Ectodermal cell (in vitro differentiated cells): Measurements from ENCODE around the gene REC114.
"Not testable (repeated sequence)": the region's sequence is repeated elsewhere in the genome, so short reads cannot be mapped to it uniquely, and the experiment has no call there.

ENCODE experiments used
- H3K27ac ChIP-seq: 2 replicates; pipeline ENCODE4 v1.7.0; 2013; ENCODE audit warnings: mild to moderate bottlenecking, low read depth, low read length; ENCODE audit not compliant: insufficient read depth, poor library complexity, severe bottlenecking
- H3K27me3 ChIP-seq: 2 replicates; pipeline ENCODE4 v1.7.0; 2013; ENCODE audit warnings: mild to moderate bottlenecking, low read length; ENCODE audit not compliant: insufficient read depth, control insufficient read depth, poor library complexity, severe bottlenecking
- H3K36me3 ChIP-seq: one replicate; pipeline ENCODE4 v1.7.0; 2013; ENCODE audit warnings: low read length; ENCODE audit not compliant: control insufficient read depth, insufficient read depth
- H3K4me1 ChIP-seq: one replicate; pipeline ENCODE4 v1.7.0; 2013; ENCODE audit warnings: low read length; ENCODE audit not compliant: control insufficient read depth, insufficient read depth
- H3K4me3 ChIP-seq: 2 replicates; pipeline ENCODE4 v1.7.0; 2013; ENCODE audit warnings: low read depth, low read length, control low read depth; ENCODE audit not compliant: insufficient read depth
- H3K9me3 ChIP-seq: 2 replicates; pipeline ENCODE4 v1.7.0; 2013; ENCODE audit warnings: mild to moderate bottlenecking, low read length, moderate library complexity; ENCODE audit not compliant: control insufficient read depth
- WGBS, 2 experiments: methylation state at CpG; one replicate each; pipeline ENCODE4 v1.1.7; 2013; ENCODE audit warnings: missing lambda C conversion rate in 2 of 2; 5-methylcytosine and 5-hydroxymethylcytosine counted together

Gene REC114

GRCh38 chr15:73449980-73450379 is 7.0 kb downstream of the REC114 start:
- H3K36me3 ChIP-seq, H3K27ac ChIP-seq, H3K4me3 ChIP-seq, H3K4me1 ChIP-seq, H3K9me3 ChIP-seq, H3K27me3 ChIP-seq: not testable (repeated sequence)
- WGBS, 2 experiments = 90 to 94% methylated on average over 2 to 3 of the region's 3 CpGs

DNA sequence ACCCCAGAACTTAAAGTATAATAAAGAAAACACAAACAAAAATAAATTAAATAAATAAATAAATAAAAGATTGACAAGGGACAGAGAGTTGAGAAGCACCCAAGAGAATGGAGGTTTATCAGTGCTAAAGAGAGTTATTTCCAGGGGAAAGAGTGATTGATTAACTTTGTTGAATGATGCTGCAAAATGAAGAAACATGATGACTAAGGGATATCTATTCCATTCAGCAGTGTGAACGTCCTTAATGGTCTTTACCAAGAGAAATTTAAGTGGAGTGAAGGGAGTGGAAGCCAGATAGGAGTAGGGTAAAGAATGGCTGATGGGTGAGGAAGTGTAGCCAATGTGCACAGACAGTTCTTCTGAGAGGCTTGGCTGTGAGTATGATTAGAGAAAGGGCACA is 11.1 kb downstream of the REC114 start:
- Histone ChIP-seq H3K36me3 (no peaks in the 10 kb centered on the region), H3K9me3 (no peaks in the 10 kb centered on the region), H3K27me3 (no peaks in the 10 kb centered on the region), H3K4me3 (no peak overlapping the region), H3K4me1 (no peaks in the 10 kb centered on the region), H3K27ac (no peak overlapping the region)
- whole genome bisulfite sequencing, 2 experiments = 63 to 72% methylated on average over 1 of the region's 1 CpG

DNA sequence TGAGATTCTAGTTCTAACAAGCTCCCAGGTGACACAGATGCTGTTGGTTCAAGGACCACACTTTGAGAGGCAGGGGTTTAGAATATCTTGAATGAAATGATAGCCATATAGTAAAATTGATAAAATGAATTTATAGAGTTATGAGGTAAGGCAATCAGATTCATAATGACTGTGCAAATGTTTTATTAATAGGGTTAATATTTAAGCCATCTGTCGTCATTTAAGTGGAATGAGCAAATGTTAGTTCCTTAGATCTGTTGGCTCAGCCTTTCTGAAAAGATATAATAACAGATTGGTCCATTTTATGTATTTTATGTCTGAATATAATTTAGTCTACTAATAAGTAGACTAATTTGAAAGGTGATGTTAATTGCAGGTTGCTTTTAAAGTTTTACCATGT is 12.9 kb downstream of the REC114 start:
- no peaks in the 10 kb centered on the region for H3K36me3 ChIP-seq
- no peaks in the 10 kb centered on the region for H3K27me3 ChIP-seq
- H3K4me1 ChIP-seq = no peaks in the 10 kb centered on the region
- no peaks in the 10 kb centered on the region for H3K9me3 ChIP-seq
- H3K4me3 ChIP-seq = no peak overlapping the region
- H3K27ac ChIP-seq = no peak overlapping the region
- WGBS, 2 experiments = 92 to 95% methylated on average over 1 of the region's 1 CpG

DNA sequence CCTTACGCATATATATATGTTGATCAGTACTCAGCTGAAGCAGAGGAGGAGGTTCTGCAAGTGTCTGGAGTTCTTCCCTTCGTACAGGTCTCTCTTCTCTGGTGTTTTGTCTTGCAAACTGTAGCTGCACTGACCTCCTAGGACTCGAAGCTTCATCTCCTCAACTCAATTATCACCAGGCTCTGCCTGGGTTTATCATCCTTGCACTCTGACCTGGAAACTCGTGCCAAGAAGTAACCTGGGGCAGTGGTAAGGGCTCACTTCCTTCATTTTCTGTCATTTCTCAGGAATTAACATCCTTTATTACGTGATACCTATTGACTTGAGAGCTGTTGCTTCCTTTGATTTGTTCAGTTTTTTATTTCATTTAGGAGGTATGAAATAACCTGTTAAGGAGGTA is 14.4 kb downstream of the REC114 start:
- H3K27me3 ChIP-seq = no peaks in the 10 kb centered on the region
- no peak overlapping the region for H3K27ac ChIP-seq
- no peaks in the 10 kb centered on the region for H3K4me1 ChIP-seq
- WGBS, 2 experiments = 73 to 77% methylated on average over 4 to 5 of the region's 5 CpGs
- no peaks in the 10 kb centered on the region for H3K9me3 ChIP-seq
- no peak overlapping the region for H3K4me3 ChIP-seq
- no peaks in the 10 kb centered on the region for H3K36me3 ChIP-seq

GRCh38 chr15:73460662-73461061 is 17.7 kb downstream of the REC114 start:
- H3K27ac ChIP-seq = no peak overlapping the region
- no peaks in the 10 kb centered on the region for H3K4me1 ChIP-seq
- H3K4me3 ChIP-seq = no peak overlapping the region
- no peaks in the 10 kb centered on the region for H3K27me3 ChIP-seq
- H3K9me3 ChIP-seq = no peaks in the 10 kb centered on the region
- H3K36me3 ChIP-seq = no peaks in the 10 kb centered on the region

DNA sequence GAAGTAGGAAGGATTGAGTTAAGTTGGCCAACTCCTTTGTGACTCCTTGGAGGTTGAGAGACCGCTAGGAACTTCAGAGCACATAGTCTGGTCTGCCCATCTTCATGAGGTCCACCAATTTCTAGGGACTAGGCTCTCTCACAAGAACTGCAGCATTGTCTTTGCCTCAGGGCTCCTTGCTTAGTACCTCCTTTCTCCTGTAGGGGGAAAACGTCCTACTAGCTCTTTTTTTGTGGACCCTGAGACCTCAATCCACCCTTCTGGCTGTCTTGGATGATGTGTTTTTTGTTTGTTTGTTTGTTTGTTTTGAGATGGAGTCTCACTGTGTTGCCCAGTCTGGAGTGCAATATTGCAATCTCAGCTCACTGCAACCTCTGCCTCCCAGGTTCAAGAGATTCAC is 21.6 kb downstream of the REC114 start:
- H3K4me1 ChIP-seq = no peaks in the 10 kb centered on the region
- H3K36me3 ChIP-seq = no peaks in the 10 kb centered on the region
- no peaks in the 10 kb centered on the region for H3K27me3 ChIP-seq
- 62 to 65% methylated on average over 2 of the region's 2 CpGs for WGBS, 2 experiments
- H3K27ac ChIP-seq = no peak overlapping the region
- no peaks in the 10 kb centered on the region for H3K9me3 ChIP-seq
- H3K4me3 ChIP-seq = no peak overlapping the region

- no peaks in the 10 kb centered on the region for H3K9me3 ChIP-seq
- H3K4me3 ChIP-seq = no peak overlapping the region
- H3K27me3 ChIP-seq = no peaks in the 10 kb centered on the region
- H3K4me1 ChIP-seq = no peaks in the 10 kb centered on the region
- no peak overlapping the region for H3K27ac ChIP-seq
- H3K36me3 ChIP-seq = no peaks in the 10 kb centered on the region
- 61 to 70% methylated on average over 2 to 3 of the region's 3 CpGs for WGBS, 2 experiments
Observed at GRCh38 chr15:73467758-73468157, 24.8 kb downstream of the REC114 start.

- Histone ChIP-seq H3K27me3 (no peaks in the 10 kb centered on the region), H3K4me3 (no peak overlapping the region), H3K4me1 (no peaks in the 10 kb centered on the region), H3K27ac (no peak overlapping the region), H3K36me3 (no peaks in the 10 kb centered on the region), H3K9me3 (no peaks in the 10 kb centered on the region)
- WGBS, 2 experiments = 91 to 93% methylated on average over 5 of the region's 5 CpGs
Observed at GRCh38 chr15:73474785-73475184, 31.8 kb downstream of the REC114 start.

DNA sequence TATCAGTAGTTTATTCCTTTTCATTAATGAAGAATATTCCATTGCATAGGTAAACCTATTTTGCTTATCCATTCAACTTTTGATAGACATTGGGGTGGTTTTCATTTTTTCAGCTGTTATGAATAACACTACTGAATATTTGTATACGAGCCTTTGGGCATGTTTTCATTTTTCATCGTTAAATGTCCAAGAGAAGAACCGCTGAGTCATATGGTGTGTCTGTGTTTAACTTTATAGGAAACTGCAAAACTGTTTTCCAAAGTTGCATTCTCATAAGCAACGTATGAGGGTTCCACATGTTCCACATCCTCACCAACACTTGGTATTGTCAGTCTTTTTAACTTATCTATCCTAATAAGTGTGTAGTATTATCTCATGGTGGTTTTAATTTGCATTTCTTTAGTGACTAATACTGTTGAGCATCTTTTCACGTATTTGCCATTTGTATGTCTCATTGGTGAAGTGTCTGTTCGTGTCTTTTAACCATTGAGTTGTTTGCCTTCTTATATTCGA is 33.8 kb downstream of the REC114 start:
- Histone ChIP-seq H3K4me1 (no peaks in the 10 kb centered on the region), H3K36me3 (no peaks in the 10 kb centered on the region), H3K27me3 (no peaks in the 10 kb centered on the region), H3K4me3 (no peak overlapping the region), H3K27ac (no peak overlapping the region), H3K9me3 (no peaks in the 10 kb centered on the region)
- 90 to 94% methylated on average over 3 to 7 of the region's 7 CpGs for WGBS, 2 experiments

- no peak overlapping the region for H3K27ac ChIP-seq
- H3K27me3 ChIP-seq = no peaks in the 10 kb centered on the region
- no peak overlapping the region for H3K4me3 ChIP-seq
- no CpG with 5 or more reads among the region's 1 CpG for WGBS, 2 experiments
- H3K4me1 ChIP-seq = no peaks in the 10 kb centered on the region
- no peaks in the 10 kb centered on the region for H3K36me3 ChIP-seq
- H3K9me3 ChIP-seq = no peaks in the 10 kb centered on the region
Observed at GRCh38 chr15:73480050-73480449, 37.1 kb downstream of the REC114 start.

DNA sequence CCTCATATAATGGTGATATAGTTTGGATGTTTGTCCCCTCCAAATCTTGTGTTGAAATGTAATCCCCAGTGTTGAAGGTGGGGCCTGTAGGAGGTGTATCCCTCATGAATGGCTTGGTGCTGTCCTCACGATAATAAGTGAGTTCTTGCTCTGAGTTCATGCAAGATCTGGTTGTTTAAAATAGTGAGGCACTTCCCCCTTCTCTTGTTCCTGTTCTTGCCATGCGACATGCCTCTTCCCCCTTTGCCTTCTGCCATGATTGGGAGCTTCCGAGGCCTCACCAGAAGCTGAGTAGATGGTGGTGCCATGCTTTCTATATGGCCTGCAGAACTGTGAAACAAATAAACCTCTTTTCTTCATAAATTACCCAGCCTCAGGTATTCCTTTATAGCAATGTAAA is 39.2 kb downstream of the REC114 start:
- no peak overlapping the region for H3K4me3 ChIP-seq
- no peaks in the 10 kb centered on the region for H3K9me3 ChIP-seq
- no peak overlapping the region for H3K27ac ChIP-seq
- 93 to 95% methylated on average over 3 of the region's 3 CpGs for WGBS, 2 experiments
- no peaks in the 10 kb centered on the region for H3K27me3 ChIP-seq
- no peaks in the 10 kb centered on the region for H3K36me3 ChIP-seq
- H3K4me1 ChIP-seq = no peaks in the 10 kb centered on the region
